ENCODE measurements around the gene MAPKAP1. TPM values are rescaled to one million over a fixed set of nuclear protein-coding genes. Genes with fewer than 3 reads are reported as not detected.

Gene MAPKAP1
- total and polyA plus RNA-seq, 2 of the 13 experiments (the other 11 are each of a cell fraction or from before 2014, with no cell fraction given), result 45.0 to 64.3 TPM

GRCh38 chr9:125548141-125548540, 158.9 kb downstream of the MAPKAP1 start (continued):
- TF ChIP-seq, protein P1, sequence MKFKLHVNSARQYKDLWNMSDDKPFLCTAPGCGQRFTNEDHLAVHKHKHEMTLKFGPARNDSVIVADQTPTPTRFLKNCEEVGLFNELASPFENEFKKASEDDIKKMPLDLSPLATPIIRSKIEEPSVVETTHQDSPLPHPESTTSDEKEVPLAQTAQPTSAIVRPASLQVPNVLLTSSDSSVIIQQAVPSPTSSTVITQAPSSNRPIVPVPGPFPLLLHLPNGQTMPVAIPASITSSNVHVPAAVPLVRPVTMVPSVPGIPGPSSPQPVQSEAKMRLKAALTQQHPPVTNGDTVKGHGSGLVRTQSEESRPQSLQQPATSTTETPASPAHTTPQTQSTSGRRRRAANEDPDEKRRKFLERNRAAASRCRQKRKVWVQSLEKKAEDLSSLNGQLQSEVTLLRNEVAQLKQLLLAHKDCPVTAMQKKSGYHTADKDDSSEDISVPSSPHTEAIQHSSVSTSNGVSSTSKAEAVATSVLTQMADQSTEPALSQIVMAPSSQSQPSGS (CRISPR knock-in tag; IDR thresholded peaks at IDR 0.05), result no peak
- TF ChIP-seq CCDC6 (CRISPR knock-in tag; IDR thresholded peaks at IDR 0.05), result peak; percentile 61; the same call in 1 of the 2 replicates
- TF ChIP-seq CBX2 (IDR thresholded peaks at IDR 0.05; ENCODE audit: low read depth, low read length), result no peak
- TF ChIP-seq CBX2 (CRISPR knock-in tag; IDR thresholded peaks at IDR 0.05; ENCODE audit: low read depth), result no peak
- peak; percentile 87 for TF ChIP-seq MIXL1 (CRISPR knock-in tag; IDR thresholded peaks at IDR 0.05)
- TF ChIP-seq, protein P2, sequence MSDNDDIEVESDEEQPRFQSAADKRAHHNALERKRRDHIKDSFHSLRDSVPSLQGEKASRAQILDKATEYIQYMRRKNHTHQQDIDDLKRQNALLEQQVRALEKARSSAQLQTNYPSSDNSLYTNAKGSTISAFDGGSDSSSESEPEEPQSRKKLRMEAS (IDR thresholded peaks at IDR 0.05), result no peak; the same call in 1 of the 2 replicates
- TF ChIP-seq GPBP1L1 (CRISPR knock-in tag; IDR thresholded peaks at IDR 0.05), result no peak
- TF ChIP-seq ZNF766 (CRISPR knock-in tag; IDR thresholded peaks at IDR 0.05; ENCODE audit: borderline replicate concordance), result no peak
- no peak for TF ChIP-seq SCMH1 (CRISPR knock-in tag; IDR thresholded peaks at IDR 0.05; ENCODE audit: borderline replicate concordance)
- no peak for TF ChIP-seq HOXA5 (CRISPR knock-in tag; IDR thresholded peaks at IDR 0.05)
- TF ChIP-seq RFX1 (IDR thresholded peaks at IDR 0.05), result no peak
- no peak for TF ChIP-seq ZNF446 (CRISPR knock-in tag; IDR thresholded peaks at IDR 0.05)
- TF ChIP-seq ZSCAN22 (CRISPR knock-in tag; IDR thresholded peaks at IDR 0.05), result no peak
- TF ChIP-seq ZNF264 (CRISPR knock-in tag; IDR thresholded peaks at IDR 0.05), result 0 out of 2 replicates have a peak, but pooled peaks have one; percentile 39
- TF ChIP-seq, protein P3, sequence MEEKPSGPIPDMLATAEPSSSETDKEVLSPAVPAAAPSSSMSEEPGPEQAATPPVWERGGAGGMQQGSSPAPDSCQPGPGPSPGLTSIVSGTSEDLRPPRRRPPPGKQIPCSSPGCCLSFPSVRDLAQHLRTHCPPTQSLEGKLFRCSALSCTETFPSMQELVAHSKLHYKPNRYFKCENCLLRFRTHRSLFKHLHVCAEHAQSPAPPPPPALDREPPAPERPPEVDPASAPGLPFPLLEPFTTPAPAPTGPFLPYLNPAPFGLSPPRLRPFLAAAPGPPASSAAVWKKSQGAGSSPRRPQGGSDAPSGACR (CRISPR knock-in tag; IDR thresholded peaks at IDR 0.05), result no peak
- TF ChIP-seq, protein P4, sequence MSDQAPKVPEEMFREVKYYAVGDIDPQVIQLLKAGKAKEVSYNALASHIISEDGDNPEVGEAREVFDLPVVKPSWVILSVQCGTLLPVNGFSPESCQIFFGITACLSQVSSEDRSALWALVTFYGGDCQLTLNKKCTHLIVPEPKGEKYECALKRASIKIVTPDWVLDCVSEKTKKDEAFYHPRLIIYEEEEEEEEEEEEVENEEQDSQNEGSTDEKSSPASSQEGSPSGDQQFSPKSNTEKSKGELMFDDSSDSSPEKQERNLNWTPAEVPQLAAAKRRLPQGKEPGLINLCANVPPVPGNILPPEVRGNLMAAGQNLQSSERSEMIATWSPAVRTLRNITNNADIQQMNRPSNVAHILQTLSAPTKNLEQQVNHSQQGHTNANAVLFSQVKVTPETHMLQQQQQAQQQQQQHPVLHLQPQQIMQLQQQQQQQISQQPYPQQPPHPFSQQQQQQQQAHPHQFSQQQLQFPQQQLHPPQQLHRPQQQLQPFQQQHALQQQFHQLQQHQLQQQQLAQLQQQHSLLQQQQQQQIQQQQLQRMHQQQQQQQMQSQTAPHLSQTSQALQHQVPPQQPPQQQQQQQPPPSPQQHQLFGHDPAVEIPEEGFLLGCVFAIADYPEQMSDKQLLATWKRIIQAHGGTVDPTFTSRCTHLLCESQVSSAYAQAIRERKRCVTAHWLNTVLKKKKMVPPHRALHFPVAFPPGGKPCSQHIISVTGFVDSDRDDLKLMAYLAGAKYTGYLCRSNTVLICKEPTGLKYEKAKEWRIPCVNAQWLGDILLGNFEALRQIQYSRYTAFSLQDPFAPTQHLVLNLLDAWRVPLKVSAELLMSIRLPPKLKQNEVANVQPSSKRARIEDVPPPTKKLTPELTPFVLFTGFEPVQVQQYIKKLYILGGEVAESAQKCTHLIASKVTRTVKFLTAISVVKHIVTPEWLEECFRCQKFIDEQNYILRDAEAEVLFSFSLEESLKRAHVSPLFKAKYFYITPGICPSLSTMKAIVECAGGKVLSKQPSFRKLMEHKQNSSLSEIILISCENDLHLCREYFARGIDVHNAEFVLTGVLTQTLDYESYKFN (CRISPR knock-in tag; conservative IDR thresholded peaks at IDR 0.05), result peak; percentile 92
- no peak for TF ChIP-seq IRF1 (CRISPR knock-in tag; IDR thresholded peaks at IDR 0.05; ENCODE audit: low read depth)
- TF ChIP-seq BATF2 (CRISPR knock-in tag; IDR thresholded peaks at IDR 0.05), result no peak
- TF ChIP-seq XRCC5 (optimal IDR thresholded peaks at IDR 0.05; ENCODE audit: low read length), result no peak
- TF ChIP-seq ZNF713 (CRISPR knock-in tag; IDR thresholded peaks at IDR 0.05), result no peak
- TF ChIP-seq ZBTB20 (CRISPR knock-in tag; IDR thresholded peaks at IDR 0.05; ENCODE audit: borderline replicate concordance, low read depth), result no peak
- no peak for TF ChIP-seq ZFP36L2 (CRISPR knock-in tag; IDR thresholded peaks at IDR 0.05)
- TF ChIP-seq ZNF615 (CRISPR knock-in tag; IDR thresholded peaks at IDR 0.05; ENCODE audit: borderline replicate concordance), result no peak
- TF ChIP-seq REPIN1 (CRISPR knock-in tag; IDR thresholded peaks at IDR 0.05; ENCODE audit: borderline replicate concordance, low read depth), result 0 out of 2 replicates have a peak, but pooled peaks have one; percentile 45

Data from HepG2 (cell line).